Smooth muscle cell of the brain vasculature (primary cell): ENCODE measurements around the gene SRGAP2C.
"Not testable (repeated sequence)": the region's sequence is repeated elsewhere in the genome, so short reads cannot be mapped to it uniquely, and the experiment has no call there.

ENCODE experiments used
- DNase-seq: peaks from one replicate; pipeline ENCODE4 v3.0.0-alpha.2; 2012; ENCODE audit warnings: low read depth, low spot score

Gene SRGAP2C

DNA sequence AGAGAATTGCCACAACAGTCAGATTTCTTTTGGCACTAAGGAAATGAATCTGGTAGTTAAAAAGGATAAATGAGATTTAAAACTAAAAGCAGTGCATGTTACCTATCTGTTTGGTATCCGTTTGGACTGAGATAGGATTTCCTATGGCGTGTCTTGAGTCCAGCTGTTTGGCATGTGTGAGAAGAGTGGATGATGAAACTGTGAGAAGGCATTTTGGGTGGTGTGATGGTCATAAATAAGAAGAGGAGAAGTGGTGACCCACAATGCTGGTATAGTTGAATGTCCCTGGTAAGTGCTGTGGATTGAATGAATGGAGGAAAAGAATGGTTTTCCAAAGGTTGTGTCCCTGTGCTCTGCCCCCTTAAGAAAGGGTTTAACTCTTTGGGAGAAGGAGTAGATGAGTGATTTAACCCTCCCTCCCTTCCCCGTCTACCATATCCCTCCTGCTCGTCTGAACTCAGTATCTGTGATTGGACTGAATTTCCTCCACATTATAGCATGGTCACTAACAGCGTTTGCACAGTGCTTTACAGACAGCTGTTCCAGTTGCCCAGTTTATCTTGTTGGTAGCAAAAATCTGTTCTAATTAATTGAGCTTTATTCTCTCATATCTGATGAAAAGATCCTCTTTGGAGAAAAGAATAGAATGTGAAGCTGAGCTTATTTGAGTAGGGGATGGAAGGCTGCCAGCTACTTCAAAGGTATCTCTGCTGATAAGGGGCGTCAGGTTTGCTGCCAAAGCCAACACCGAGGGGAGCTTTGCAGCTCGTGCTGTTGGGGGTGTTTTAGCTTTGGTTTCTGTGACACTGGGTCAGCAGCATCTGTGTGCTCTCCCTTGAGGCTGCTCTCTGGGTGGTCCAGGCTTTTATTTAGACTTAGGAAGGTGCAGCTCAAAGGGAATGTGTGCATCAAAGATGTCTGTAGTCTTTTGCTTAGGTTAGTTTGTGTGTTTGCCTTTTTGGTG, 148.1 kb downstream of the SRGAP2C start:
- not testable (repeated sequence) for DNase-seq

DNA sequence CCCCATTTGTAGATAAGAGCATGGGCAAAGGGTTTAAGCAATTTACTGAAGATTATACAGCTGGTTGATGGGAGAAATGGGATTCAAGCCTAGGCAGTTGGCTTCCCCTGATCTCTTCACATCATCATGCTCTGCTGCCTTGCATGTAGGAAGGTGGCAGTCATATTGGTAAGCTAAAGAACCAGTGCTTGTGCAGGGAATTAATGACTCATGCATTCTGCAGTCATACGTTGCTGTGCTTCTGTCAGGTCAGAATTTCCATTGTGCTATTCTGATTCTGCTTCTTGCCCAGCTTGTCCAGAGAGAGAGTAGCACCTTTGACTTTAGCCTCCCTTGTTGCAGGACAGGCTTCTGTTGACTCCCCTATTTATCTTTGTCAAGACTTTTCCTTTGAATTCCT, 153.2 kb downstream of the SRGAP2C start:
- not testable (repeated sequence) for DNase-seq

DNA sequence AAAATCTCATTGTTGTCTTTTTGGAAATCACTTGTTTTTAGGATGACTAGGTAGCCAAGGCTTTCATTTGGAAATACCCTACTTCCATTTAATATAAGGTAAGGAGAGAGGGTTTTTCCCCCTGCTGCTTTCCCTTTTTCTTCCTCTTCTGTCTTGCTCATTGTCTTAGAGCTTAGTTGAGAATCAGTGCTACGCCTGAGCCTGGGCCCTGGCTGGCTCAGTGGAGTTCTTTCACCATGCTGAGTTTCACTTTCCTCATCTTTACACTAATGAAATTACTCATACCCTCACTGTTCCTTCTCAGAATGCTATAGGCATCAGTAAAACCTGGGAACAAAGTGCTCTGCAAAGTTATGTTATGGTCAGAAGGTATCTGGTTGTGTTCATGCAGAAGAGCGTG, 154.8 kb downstream of the SRGAP2C start:
- DNase-seq: not testable (repeated sequence)

DNA sequence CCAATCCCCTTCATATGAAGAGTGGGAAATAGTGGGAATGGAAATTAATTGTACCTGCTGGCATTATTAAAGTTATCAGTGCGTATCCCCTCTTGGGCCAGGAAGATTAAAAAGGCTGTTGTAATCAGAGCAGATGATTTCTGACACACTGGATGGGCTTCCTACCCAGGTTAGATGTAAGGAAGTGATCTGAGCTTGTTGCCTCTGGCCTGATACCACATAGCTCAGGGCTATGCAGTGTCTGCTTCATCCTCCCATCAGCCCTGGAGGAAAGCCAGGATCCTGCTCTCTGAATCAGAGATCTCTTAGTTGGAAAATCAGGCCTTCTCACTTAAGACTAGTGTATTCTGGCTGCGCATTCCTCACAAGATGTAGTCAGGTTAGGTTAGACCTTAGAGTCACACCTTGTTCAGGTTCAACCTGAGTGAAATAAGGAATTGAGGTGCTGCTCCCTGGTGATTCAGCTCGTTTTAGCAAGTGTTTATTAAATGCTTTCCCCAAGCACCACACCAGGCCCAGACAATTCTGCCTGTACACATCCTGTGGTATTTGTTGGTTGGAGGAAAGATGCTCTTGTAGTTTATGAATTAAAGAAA, 158.6 kb downstream of the SRGAP2C start:
- DNase-seq: not testable (repeated sequence)

DNA sequence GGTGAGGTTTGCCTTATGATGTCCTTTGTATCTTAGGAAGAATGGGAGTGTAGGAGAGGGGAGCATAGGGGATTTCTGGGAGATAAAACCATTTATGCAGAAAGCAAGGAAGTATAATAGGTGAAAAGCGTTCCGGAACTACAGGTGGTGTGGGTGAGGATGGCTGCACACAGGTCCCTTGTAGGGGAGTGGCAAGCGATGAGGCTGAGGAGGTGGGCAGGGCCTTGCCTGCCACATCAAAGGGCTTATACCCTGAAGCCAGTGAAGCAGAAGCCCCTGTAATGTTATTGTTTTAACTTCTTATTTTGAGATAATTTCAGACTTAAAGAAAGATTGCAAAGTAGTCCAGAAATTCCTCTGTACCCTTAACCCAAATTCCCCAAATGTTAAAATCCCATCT, 159.6 kb downstream of the SRGAP2C start:
- not testable (repeated sequence) for DNase-seq

DNA sequence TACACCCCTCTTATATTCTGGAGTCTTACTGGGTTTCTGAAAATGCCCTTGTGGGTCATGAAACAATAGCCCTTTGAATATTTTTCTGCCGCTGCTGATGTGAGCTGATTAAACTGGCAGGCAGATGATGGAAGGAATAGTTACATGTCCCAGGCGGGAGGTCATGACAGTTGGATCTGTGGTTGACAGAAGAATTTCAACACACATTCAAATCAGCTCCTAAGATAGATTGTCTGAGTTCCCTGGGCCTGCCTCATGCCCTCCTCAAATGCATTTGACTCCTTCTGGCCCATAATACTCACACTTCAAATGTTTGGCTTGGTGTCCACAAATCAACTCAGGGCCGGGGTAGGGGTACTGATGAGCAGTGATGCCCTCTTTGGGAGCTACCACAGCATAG, 161.9 kb downstream of the SRGAP2C start:
- not testable (repeated sequence) for DNase-seq

DNA sequence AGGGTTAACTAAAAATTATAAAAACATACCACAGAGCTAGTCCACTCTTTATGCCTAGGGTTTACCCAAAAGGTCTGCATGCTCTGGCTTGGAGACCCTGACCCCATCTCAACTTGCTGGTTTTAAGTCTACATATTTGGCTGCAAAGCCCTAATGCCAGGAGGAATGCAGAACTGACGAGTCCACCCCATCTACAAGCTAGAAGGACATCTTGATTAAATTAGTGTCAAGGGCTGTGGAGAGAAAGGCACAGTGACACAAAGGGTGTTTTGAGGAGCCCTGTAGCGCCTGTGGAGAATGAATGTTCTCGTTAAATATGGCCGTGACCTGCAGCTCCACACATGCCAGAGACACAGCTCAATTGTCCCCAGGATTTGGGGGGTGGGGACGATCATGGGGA, 162.7 kb downstream of the SRGAP2C start:
- DNase-seq: not testable (repeated sequence)

DNA sequence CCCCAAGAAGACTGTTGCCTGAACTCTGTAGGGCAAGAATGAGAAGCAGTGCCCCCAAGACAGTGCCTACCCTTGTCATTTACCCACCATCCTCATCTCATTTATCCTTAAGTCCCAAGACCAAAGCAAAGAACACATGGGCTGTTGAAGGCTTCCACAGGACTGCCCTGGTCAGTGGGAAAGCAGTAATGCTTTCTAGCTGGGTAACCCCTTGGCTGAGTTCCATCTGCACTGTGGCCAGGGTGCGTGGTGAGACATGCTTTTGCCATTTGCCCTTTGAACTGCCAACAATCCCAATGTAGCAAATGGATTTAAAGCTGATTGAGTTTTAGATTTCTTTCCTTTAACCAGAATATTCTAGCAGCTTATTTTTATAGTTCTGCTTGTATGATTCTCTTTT, 163.3 kb downstream of the SRGAP2C start:
- not testable (repeated sequence) for DNase-seq

DNA sequence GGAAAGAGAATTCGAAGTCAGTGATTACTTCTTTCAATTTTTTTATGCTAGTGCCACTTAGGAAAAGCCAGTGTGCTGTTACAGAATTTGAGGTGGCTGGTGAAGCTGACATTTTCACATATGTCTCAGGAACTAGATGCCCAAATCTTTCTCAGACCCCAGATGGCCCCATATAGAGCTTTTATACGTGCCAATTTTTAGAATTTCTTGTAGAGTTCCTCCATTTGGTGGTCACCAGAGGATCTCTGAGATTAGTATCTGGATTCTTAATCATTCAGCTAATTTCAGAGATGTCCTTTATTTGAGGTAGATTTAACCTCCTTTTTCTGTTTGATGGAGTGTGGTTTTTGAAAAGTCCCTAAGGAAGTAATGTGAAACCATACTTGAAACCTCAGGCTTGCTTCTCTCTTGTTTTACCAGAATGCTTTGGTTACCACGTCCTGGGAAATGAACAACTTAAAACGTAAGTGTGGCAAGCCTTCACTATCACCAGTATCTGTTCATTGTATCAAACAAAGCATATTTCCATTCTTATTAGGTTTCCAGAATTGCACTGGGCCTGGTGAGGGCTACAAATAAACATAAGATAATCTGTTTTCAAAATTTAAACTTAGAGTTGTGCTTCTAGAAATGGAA, 164.7 kb downstream of the SRGAP2C start:
- DNase-seq: not testable (repeated sequence)

DNA sequence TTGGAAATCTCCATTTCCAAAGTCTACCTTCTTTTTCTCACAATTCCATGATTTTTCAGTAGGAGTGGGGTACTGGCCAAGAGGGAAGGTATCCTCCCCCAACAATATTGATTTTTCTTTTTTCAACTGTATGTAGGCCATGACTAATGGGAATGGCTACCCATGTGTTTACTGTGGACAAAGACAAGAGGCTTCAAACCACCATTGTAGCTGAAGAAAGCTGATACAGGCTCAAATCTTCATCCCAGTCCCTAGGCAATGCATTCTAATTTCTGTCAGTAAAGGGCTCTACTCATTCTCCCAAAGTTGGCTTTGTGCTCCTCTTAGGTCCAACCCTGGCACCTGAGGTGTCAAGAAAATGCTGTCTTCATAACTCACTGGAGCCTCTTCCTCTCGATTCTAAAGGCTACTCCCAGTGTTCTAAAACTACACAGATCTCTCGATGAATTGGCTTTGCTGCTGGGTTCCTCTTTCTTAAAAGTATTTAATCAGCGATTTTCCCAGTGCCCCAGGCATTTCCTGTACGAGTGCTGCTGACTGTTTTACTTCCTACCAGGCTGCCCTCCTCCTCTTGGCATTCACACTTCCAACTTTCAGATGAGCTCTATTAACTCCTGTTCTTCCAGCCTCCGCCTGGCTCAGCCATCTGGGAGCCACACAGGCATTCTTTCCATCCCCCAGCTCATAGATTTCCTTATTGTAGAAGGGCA, 171.1 kb downstream of the SRGAP2C start:
- not testable (repeated sequence) for DNase-seq

DNA sequence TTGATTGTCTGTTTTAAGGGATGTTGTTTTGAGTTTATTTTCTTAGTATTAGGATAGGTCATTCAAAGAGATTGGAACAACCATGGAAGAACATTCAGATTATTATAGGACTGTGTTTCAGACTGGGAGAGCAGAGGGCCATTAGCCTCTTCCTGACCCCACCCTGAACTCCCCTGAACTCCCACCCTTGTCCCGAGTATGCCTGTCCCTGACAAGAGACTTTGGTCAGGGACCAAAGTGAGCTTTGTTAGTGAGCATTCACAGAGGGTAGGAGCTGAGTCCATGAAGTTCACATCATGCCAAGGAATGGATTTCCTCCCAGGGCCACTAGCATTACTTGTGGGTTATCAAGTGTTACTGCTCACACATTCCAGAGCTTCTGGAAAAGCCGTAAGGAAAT, 172.0 kb downstream of the SRGAP2C start:
- not testable (repeated sequence) for DNase-seq

DNA sequence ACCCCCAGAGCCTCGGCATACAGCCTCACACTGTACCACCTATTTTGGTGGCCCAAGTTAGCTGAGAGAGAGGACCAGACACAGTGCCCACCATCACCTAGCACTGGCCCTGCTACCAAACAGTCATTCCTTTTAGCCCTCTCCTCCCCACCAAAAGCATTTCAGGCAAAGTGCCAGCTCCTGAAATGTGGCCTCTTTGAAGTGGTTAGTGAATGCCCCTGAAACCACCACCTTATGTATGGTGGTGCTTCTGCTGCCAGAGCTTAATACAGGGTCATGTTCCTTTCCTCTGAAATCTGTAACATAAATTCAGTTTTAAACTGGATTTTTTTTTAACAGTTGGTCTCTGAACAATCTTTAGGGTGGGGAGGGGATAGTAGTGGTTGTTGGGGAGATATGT, 175.8 kb downstream of the SRGAP2C start:
- DNase-seq: not testable (repeated sequence)

DNA sequence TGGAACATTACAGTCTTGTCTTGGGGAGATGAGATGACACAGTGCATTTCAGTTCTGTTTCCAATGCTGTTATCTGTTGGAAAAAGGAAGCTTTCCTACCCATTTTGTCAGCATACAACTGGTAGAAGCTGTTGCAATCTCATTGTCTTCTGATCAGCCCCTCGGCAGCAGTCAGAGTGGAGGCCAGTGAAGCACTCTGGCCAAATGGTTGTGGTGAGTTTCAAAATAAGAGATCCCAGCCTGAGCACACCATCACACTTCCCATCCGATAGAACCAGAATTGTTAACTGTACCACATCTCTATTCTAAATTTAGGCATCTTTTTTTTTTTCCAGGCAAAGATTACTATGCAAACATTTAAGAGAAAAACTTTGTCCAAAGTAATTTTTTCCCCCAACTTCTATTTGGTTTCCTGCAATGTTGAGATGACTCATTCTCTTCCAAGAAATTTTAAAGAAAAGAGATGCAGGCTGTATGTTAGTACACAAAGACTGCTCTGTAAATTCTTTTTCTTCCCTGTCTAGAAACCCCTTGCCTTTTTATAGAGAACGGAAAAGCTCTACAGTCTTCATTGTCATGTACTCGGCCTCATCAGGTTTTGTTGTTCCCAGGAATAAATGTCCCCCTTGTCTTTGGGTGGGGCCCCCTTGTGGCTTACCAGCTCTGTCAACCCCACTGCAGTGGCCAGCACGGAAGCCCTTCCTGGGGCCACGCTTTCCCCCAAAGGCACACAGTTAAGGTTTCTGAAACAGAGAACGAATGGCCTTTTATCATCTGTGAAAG, 176.9 kb downstream of the SRGAP2C start:
- not testable (repeated sequence) for DNase-seq

DNA sequence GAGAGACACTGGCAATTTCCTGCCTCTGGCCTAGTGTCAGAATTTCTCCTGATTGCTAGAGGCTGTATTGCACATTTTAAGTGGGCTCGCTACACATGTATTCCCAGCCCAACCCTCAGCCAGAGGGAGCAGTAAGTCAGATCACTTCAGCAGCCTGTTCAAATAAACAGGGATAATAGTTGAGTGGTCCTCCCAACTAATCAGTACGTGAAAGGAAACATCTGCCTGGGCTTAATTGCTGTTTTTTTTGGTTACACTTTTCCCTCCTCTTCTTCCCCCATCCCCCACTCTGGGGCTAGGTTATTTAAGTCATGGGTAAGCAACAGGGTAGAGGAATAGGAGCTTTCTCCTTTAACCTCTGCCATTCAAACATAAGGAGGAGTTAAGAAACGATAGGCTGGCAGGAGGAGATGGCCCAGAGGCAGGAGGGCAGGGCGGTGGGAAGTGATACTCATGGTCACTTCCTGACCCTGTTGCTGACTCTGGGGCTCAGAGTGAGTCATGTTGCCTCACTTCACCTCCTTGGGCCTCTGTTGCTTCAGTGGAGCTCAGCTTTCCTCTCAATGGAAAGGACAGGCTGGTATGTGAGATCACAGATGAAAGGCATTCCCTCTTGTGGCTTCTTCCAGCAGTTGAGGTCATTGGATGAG, 177.6 kb downstream of the SRGAP2C start:
- DNase-seq: not testable (repeated sequence)

DNA sequence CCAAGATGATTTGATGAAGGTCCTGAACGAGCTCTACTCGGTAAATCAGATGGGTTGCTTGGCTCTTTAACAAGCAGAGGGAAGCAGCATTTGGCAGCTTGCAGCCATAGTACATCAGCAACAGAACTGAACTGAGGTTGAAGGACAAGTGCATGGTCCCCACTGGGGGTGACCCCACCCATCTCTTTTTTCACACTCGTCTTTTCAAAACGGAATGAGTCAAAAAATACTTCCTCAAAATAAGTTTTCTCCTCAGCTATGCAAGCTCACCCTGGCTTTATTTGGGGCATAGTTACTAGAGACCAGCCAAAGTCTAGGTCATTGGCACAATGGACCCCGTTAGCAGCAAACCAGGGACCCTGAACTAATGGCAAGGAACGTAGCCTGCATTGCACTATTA, 180.5 kb downstream of the SRGAP2C start:
- DNase-seq: not testable (repeated sequence)

DNA sequence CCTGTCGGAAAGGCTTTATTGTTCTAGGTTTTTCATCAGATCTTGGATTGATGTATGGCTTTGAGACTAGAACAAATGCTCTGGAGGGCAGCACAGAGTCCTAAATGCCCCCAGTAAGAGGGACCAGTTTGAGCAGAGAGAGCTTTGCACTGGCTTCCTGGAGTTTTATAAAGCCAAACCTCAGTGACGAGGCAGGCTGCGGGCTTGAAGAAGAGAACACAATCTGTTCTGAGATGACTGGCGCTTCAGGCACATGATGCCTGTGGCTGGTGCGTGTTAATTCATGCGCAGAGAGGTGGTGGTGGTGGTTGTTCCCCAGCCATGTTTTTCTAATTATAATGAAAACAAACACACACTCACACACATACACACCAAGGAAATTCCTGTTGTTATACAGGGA, 180.9 kb downstream of the SRGAP2C start:
- DNase-seq: not testable (repeated sequence)

DNA sequence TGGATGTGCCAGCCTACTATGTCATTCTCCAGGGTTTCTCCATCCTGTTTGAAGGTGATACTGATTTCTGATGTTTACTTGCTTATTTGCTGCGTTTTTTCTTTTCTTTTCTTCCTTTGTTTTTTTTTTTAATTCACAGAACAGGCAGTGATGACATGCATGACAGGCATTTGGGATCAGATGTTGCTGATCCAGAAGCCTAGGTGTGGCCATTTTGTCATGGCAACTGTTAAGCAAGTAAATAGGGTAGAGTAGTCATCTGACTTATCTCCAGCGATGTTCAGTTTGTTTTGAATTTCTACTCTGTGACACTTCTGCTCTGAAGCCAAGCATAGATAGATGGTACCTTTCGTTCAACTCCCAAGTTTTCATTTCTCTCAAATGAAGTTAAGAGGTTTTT, 181.4 kb downstream of the SRGAP2C start:
- DNase-seq: not testable (repeated sequence)

DNA sequence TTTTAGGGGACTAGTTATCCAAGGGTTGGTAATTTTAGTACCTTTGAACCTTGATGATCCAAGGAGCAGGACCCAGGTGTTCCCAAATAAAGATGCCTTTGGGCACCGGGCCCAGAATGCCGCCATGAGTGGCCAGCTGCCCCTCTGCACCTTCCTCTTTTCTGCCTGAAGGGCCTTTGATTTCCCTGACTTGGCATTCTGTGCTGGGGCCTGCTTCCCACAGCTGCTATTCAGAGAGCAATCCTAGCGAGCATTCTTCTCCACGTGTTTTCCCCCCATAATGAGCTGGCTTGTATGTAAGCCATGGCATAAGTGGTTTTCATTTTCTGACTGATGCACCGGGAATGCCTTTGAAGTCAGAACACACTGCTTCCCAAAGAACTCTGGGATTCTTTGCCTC, 184.1 kb downstream of the SRGAP2C start:
- not testable (repeated sequence) for DNase-seq

DNA sequence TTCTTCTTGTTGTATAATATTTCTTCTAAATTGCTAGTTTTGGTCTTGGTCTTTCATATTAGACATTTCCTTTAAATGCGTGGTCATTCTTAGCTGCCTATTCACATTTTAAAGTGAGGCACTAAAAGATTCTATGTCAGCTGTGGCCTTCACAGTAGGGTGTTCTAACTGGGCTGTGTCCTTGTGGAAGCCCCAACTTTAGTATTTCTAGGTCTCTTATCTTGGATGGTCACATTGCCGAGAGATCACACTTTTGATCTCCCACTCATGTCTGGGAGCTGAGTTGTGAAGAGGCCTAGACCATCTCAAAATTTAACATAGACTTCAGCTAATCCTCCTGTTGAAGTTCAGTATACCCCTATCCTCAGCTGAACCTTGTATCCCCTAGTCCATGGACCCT, 185.2 kb downstream of the SRGAP2C start:
- not testable (repeated sequence) for DNase-seq

DNA sequence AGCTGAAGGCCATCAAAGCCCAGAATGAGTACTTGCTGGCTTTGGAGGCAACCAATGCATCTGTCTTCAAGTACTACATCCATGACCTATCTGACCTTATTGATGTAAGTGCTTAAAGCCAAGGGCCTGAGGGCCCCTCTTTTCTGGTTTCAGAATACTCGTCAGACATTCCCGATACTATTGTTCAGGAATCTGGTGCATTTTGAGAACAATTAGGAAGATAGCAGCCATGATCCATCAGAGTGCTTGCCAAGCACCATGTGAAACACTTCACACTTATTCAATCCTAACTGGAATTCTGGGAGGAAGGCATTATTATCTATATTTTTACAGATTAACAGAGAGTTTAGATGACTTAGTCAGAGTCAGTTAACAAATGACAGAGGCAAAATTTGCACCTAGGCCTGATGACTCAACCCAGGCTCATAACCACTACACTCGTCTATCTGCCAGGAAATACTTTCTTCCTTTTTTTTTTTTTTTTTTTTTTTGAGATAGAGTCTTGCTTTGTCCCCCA, 190.1 kb downstream of the SRGAP2C start:
- DNase-seq: not testable (repeated sequence)
